Lung microvascular endothelial cell (primary cell): ENCODE data around the gene VAV2. TPM values are rescaled to one million over a fixed set of nuclear protein-coding genes. Genes with fewer than 3 reads are reported as not detected.

ENCODE experiments used
- DNase-seq, 2 donors: peaks; one replicate each; pipeline versions ENCODE4 v3.0.0 to v3.0.0-alpha.2; 2010; ENCODE audit warnings: low read depth in 2 of 2
- total RNA-seq: library from RNA; depleted of rRNA; stranded (reverse); fragments of >200 nt; gene quantifications from 2 replicates; pipeline ENCODE4 v1.2.1, GENCODE V29; 2014

VAV2 gene
- total RNA-seq, 1 donor from 2014 or later: 17.7 TPM

DNA sequence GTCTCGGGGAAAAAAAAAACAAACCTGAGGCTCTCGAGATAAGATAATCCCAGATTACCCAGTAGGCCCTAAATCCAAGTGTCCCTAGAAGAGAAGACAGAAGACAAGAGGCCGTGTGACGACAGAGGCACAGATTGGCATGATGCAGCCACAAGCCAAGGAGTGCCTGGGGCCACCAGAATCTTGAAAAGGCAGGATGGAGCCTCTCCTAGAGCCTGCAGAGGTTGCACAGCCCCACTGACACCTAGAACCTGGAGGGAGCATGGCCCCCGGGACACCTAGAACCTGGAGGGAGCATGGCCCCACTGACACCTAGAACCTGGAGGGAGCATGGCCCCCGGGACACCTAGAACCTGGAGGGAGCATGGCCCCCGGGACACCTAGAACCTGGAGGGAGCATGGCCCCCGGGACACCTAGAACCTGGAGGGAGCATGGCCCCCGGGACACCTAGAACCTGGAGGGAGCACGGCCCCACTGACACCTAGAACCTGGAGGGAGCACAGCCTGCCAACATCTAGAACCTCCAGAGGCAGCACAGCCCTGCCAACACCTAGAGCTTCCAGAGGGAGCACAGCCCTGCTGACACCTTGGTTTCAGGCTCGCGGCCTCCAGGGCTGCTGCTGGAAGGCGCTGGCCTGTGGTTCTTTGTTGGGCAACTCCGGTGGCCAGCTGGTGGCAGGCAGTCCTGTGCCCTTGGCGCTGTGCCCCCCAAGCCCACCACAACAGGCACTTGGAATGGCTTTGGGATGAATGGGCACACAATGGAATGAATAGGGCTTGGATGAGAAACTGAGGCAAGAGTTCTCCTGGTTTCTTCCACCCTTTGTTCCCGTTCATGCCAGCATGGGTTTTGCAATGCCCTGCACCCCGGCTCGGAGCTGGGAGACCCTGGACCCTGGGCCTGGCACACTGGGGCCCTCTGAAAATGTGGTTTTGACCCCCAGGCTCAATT lies 39.2 kb downstream of the VAV2 start:
- no peak for DNase-seq

DNA sequence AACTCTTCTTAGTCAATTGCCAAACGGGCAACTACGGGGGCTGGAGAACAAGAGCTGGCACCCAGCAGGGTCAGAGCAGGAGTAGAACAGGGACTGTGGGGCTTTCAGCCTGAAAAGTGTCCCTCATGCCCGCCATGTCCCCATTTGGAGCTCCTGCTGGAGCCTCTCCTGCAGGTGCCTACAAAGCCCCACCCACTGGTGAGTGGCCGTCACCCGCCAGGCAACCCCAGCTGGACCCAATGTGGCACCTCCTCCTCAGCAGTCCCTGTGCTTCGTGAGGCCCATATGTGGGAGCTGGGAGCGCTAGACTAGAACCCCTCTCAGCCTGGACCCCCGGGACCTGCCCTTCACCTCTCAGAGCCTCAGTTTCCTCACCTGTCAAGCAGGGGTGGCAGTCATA lies 40.9 kb downstream of the VAV2 start:
- DNase-seq: no peak

DNA sequence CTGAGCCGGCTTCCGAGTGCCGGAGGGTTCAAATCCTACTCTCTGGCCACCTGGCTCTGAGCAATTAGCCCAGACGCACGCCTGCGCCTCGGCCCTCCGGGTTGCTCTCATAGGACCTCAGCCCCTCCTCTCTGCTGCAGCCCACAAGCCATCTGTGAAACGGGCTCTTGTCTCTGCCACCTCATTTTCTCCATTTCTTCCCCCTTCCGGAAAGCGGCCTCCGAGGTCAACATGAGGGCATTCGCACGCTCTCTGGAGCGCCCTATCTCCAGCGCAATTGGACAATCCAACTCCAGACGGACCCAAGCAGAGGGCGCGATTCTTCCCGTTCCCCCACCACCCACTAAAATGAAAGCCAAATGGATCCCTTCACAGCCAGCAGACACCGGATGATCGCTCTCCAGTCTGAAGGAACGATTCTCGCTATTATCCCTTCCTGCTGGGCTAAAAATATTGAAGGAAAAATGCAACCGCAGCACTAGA lies 41.5 kb downstream of the VAV2 start:
- DNase-seq: no peak

DNA sequence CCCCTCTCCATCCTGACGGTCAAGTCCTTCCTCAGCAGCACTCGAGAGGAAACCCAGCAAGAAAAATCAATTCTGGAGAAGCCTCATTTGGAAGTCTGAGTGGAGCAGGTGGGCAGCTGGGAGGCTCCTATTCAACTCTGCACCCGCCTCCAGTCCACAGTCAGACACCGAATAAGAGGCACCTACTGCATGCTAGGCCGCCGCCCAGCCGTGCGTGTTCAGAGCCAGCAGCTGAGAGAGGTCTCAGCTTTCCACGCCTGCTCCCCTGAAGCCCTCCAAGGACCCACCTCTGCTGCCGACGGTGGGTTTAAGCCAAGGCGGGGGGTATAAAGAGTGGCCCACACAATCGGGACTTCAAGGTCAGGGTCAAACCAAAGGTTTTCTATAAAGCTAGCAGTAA lies 41.9 kb downstream of the VAV2 start:
- DNase-seq: no peak

DNA sequence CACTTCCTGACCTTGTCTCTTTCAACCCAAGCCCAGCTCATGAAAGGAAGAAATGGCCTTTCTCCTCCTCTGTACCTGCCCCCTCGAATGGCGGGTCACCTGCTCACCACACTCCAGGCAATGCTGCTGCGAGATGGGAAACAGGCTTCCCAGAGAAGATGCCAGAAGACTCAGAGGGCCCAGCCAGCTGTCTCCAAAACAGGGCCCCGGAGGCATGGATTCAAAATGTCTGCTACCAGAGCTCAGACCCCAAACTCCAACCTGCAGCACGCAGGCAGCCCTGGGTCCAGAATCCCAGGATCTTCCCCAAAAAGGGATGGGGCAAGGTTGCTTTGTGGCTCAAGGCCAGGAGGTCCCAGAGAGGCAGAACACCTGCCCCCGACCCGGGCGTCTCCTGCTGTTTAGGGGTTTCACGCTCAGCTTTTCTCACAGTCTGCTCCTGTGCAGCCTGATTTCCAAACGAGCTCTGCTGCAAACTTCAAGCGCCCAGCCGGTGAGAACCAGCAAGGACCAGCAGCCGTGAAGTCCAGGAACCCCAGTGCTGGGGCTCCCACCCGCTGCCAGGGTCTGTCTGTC lies 42.5 kb downstream of the VAV2 start:
- DNase-seq: no peak

DNA sequence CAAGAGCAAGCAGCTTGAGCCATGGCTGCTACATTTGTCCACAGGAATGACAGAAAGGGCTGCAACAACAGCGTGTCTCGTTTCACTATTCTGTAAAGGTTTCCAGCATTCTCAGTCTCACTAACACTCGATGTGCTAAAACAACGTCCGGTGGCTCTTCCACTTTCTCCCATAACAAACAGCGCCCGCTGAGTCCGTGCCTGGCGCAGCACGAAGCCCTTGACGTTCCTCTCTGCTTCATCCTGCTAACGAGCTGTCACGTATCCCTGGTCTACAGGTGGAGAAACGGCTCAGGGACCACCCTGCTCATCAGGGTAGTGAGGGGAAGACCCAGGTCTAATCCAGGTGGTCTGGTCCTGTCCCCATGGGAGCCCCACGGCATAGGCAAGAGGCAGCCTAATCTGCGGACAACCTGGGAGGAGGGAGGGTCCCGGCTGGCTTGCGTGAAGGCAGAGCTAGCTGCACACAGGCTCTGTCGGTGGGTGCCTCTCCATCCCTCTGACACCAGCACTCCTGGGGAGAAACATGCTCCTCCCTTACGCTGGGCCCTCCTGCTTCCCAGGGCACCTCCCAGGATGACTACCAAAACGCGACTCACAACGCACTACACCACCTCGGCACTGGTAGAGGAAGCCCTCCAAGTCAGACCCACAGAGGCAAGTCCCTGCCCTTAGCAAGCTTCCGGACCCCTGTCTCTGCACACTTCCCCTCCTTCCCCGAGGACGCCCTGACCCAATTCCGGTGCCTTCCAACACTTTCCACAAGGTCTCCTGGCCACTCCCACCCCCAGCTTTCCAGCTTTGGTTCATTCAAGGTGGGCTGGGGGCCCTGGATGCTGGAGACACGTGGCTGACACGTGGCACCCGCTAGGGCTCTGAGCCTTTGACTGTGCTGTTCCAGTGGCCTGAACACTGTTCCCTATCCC lies 43.3 kb downstream of the VAV2 start:
- DNase-seq: no peak

DNA sequence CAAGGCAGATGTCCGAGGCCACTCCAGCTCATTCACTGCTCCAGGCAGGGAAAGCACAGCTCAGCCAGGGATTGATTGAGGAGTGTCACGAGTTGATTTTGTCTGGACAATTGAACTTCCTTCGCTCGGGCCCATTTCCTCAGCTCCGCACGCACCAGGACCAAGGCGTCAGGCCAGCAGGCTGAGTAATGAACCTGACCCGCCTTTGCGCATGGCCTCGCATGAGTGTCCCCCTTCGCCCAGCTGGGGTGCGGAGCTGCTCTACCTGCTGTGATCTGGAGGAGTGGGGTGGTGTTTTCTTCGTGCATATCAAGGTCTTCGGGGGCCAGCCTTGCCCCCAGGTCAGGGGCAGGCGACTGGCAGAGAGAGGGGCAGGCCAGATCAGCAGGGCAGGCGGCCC lies 44.0 kb downstream of the VAV2 start:
- DNase-seq: peak; percentile 68 to 94

DNA sequence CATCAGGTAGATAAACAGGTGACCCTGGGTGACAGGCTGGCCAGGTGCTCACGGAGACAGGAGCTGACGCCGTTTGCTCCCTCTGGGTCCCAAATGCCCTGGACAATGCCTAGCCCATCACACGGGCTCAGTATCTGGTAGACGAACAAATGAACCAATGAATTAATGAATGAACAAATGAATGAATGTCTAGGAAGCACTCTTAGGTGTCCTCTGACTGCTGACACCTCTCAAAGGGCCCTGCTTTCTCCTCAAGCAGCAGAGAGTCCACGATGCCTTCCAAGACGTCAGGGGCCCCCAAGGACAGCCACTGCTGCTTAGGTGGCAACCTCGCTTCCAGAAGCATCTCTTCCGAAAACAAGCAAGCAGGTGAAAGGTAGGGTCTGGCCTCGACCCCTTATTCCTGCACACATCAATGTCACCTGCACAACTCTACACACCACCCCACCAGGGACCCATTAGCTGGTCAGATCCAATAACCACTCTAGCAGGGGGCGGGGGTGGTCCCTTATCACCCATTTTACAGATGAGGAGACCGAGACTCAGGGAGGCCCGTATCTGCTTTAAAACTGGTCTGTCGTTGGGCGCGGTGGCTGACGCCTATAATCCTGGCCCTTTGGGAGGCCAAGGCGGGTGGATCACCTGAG lies 45.2 kb downstream of the VAV2 start:
- DNase-seq: no peak

DNA sequence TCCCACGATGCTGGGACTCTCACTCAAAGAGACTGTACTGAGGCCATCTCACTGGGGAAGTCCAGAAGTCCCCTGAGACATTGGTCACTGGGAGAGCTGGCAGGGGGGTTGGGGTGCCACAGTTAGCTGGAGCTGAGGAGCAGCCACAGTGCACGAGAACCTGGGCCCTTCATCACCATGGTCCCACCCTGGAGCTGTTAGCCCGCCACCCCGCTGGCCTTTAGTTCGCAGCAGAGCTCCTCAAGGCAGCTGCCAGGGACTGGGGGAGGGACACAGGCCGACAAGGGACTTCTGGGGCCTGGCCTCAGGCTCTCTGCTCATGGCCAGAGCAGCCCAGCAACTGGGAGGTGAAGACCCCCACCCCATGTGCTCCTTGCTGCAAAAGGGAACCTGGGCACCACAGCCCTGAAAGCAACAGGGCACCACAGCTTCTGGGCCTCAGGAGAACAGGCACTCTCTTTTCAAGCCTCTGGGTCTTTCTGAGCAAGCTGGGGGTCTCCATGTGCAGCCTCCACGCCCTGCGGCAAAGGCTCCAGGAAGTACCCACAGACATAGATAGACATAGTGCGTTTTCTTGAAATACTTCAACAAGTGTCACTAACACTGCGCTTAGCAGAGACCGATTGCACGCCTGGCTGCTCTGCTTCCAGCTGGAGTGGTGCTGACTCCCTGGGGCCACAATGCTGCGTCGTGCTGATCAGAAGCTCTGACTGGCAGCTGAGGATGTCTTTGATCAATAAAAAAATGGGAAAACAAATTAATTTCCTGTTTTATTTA lies 46.0 kb downstream of the VAV2 start:
- no peak for DNase-seq

DNA sequence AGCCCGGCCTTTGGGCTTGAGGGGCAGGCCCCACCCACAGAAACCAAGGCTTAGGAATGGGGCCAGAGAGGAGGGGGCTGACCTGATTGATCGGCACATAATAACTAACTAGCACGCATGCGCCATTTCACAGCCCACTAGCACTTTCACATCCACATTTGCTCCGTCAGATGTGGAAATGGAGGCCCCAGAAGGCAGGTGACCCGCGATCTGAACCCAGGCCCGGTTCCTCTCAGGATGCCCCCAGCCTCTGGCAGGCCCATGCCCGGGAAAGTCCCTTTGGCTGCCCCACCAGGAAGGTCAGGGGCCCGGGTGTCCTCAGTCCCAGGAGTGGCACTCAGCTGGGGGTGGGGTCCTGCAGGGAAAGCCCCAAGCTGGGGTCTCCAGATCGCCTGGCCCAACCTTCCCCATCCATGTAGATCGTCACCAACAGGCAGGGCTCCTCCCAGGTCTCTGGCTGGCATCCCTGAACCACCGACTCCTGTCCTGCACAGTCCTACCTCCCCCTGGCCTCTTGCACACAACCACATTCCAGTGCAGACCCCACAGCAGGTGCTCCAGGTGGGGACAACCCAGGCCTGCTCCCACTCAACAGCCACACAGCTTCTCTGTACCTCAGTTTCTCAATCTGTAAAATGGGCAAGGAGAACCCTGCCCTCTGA lies 46.7 kb downstream of the VAV2 start:
- peak in 1 of 2 donors; percentile 29 for DNase-seq

DNA sequence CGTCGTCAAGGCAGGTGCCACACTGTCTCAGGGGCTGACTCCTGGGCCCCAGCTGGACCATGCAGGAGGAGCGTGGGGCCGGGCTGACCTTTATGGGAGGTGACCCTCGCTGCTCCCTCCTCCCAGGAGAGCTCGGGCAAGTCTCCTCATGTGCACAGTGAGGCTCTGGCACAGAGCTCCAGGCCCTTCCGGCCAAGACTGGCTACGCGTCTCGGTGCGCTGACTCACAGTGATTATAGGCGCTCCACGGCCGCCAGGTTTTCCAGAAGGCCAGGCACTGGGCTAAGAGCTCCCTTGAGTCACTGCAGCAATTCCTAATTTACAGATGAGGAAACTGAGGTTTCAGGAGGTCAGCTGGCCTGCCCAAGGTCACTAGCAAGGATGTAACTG lies 47.4 kb downstream of the VAV2 start:
- peak in 1 of 2 donors; percentile 94 for DNase-seq

DNA sequence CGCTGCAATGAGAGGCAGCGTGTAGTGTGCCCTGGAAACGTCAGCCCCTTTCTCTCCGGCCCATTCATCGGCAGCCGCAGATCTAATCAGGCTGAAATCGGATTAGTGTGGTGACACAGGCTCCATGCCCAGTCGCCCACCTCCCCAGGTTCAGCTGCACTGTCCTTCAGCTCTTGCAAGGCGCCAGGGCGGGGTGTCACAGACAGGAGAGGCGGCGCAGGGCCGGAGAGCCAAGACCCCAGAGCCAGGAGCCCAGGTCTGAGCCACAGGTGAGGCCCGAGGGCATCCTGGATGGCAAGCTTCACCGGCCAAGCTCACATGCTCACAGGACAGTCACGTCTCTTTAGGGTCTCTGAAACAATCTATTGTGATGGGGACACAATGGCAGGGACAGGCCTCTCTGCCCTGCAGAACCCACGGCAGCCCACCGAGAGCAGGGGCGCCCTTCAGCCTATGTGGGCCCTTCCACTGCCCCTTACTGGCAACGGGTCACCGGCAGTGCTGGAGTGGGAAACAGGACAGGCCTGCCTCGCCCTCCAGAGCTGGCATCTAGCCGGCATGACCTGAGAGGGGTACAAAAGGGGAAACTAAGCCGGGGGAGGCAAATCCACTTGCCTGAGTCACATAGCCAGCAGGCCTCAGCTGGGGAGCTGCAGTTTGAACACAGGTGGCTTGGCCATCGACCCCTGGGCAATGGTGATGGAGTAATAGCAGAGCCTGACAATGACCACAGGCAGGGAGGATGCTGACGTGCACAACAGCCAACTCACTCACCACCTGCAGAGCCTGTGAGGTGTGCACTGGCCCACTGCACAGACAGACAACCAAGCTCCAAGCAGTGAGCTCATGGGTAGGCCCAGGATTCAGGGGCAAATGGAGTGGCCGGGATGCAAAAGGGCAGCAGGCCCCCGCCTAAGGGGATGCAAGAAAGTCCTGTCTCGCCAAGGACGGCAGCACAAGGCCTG lies 48.1 kb downstream of the VAV2 start:
- DNase-seq: no peak

DNA sequence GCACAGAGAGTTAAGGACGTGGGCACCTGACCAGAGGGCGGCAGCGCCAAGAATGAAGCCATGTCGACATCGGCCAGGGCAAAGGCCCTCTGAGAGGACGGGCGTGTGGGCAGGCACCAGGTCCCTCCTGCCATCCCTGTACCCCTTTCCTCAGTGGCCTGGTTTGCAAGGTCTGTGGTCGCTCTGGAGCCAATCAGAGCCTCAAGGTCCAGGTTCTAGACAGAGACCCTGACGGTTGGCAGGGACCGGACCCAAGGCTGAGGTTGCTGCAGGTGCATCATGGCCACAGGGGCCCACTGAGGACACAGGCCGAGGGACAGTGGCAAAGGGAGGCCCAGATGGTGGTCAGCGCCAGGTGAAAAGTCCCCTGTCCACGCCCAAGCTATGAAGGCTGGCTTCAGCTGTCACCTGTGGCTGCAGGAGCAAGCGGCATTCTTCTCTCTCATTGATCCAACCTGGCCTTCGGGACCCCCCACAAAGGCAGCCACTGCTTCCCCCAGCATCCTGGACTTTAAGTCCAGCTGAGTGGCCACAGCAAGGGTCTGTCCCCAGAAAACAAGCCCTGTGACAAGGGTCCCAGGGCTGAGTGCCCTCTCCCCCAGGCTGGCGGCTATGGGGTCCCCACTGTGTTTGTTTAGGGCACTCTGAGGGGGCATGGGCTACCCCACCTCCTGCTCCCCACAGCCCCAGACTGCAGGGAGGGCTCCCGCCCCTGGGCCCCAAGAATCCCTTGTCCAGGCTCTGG lies 48.9 kb downstream of the VAV2 start:
- DNase-seq: no peak

DNA sequence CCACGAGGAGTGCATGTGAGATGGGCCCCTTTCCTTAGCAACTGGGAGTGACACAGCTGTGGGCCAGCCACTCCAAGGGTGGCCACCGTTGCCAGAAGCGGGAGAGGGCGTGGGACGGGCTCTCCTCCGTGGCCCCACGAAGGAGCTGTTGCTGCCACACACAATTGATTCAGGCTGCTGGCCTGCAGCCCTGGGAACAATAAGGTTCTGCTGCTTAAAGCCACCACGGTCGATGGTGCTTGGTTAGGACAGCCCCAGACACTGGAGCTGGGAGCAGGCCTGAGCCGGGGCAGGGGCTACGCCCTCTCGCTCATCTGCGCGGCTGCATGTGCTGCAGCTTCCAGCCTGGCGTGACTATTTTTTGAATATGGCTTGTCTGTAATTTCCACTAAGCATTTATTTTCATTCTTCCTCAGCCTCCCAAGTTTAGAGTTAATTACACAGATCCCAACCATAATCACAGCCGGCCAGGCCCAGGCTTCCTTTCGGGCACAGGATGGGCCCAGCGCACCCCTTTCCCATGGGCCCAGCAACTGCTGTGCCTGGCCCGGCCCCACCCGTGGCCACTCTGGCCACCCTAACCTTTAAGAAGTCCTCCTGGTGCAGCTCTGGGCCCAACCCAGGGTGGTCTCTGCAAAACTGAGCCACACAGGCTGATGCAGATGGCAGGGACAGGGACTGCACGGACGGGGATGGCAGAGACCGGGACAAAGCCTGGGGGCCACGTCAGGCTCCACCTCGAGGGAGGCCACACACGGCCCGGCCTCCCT lies 49.7 kb downstream of the VAV2 start:
- no peak for DNase-seq

DNA sequence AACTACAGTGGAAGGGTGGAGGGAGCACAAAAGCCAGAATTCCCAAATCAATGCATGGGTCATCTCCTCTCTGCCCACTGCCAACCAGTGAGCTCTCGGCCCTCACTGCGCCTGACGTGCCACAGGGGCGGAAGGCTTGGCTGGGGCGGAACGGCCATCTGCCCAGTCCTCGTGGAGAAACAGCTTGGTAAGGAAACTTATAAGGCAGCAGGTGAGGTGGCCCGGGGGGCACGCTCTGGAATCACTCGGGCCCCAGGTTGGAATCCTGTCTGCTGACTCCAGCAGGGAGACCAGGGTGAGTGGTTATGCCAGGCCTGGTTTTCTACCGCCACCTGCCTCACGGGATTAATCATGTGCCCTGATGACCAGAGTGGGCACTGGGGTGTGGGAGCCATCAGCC lies 52.3 kb downstream of the VAV2 start:
- no peak for DNase-seq

DNA sequence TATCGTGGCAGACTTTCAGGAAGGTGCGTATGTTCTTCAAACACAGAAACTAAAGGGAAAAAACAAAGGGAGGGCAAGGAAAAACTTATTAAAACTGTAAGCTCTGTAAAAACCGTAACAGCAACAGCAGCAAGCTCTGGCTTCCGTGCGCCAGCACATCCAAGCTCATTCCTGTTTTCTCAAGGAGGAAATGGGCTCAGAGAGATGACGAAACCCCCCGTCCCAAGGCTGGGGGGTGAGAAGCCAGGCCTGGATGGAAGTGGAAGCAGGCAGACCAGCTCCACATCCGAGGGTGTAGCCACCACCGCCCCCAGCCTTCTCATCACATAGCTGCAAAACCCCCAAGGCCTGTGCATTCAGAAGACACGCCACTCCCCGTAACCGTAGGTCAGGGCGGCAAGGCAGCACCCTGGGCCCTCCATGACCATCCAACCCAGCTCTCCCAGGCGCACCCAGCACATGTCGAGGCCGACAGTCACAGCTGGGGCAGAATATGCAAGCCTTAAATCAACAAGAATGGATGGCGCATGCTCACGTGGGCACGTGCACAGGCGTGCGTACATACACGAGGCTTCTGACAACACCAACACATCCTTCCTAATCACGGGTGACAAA lies 52.8 kb downstream of the VAV2 start:
- DNase-seq: no peak

DNA sequence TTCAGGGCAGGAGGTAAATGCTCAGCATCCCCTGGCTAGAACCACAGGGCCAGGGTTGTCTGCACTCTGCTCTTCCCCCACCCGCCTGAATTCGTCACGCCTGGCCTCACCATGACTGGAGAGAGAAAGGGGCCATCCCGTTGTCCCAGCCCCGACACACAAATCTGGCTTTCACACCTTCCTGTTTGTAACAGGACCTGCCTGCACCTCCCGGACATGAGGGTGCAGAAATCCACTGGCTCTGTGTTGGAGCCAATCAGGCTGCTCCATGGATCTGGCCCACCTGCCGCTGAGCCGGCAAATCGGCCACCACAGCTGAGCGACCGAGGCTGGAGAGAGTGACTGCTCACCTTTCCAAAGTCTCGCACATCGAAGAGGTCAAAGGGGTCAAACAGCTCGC lies 53.4 kb downstream of the VAV2 start:
- DNase-seq: no peak
